ENCODE measurements around the gene ZC3H12D. TPM values are rescaled to one million over a fixed set of nuclear protein-coding genes. Genes with fewer than 3 reads are reported as not detected.
A peak's percentile ranks its signal among the peaks of the same experiment; 100 is the strongest.

Gene ZC3H12D
- total and polyA plus RNA-seq, 2 of the 13 experiments (the other 11 are each of a cell fraction or from before 2014, with no cell fraction given), result 1.2 to 2.7 TPM

- TF ChIP-seq GMEB1 (CRISPR knock-in tag; IDR thresholded peaks at IDR 0.05; ENCODE audit: borderline replicate concordance) (0 out of 2 replicates have a peak, but pooled peaks have one; percentile 14), ZSCAN21 (CRISPR knock-in tag; IDR thresholded peaks at IDR 0.05; ENCODE audit: borderline replicate concordance) (peak; percentile 52; the same call in 1 of the 2 replicates), ZNF275 (CRISPR knock-in tag; IDR thresholded peaks at IDR 0.05; ENCODE audit: borderline replicate concordance) (no peak), SP5 (CRISPR knock-in tag; IDR thresholded peaks at IDR 0.05; ENCODE audit: borderline replicate concordance, low read depth) (peak; percentile 38; the same call in 1 of the 2 replicates), PHF5A (CRISPR knock-in tag; IDR thresholded peaks at IDR 0.05; ENCODE audit: low read depth, unreplicated experiment) (no peak), MATR3 (CRISPR knock-in tag; IDR thresholded peaks at IDR 0.05) (no peak), PAXIP1 (CRISPR knock-in tag; conservative IDR thresholded peaks at IDR 0.05) (peak; percentile 20; the same call in 1 of the 2 replicates), ZNF230 (CRISPR knock-in tag; IDR thresholded peaks at IDR 0.05) (no peak), ZNF383 (CRISPR knock-in tag; IDR thresholded peaks at IDR 0.05; ENCODE audit: borderline replicate concordance) (0 out of 2 replicates have a peak, but pooled peaks have one; percentile 30), DRAP1 (CRISPR knock-in tag; IDR thresholded peaks at IDR 0.05) (peak; percentile 24; the same call in 1 of the 2 replicates), SNAPC5 (CRISPR knock-in tag; IDR thresholded peaks at IDR 0.05; ENCODE audit: borderline replicate concordance) (peak; percentile 69; the same call in 1 of the 2 replicates), HOXA7 (CRISPR knock-in tag; IDR thresholded peaks at IDR 0.05) (no peak), ELK4 (CRISPR knock-in tag; IDR thresholded peaks at IDR 0.05; ENCODE audit: borderline replicate concordance) (no peak), KDM4B (CRISPR knock-in tag; IDR thresholded peaks at IDR 0.05) (0 out of 2 replicates have a peak, but pooled peaks have one; percentile 63), NFKB2 (CRISPR knock-in tag; IDR thresholded peaks at IDR 0.05; ENCODE audit: borderline replicate concordance) (peak; percentile 52; the same call in 1 of the 2 replicates), ZNF782 (CRISPR knock-in tag; IDR thresholded peaks at IDR 0.05; ENCODE audit: borderline replicate concordance) (no peak), KDM3A (CRISPR knock-in tag; IDR thresholded peaks at IDR 0.05; ENCODE audit: low read depth) (peak; percentile 60; the same call in 1 of the 2 replicates), AHR (CRISPR knock-in tag; IDR thresholded peaks at IDR 0.05) (peak; percentile 83; the same call in 1 of the 2 replicates), ZFP90 (CRISPR knock-in tag; IDR thresholded peaks at IDR 0.05; ENCODE audit: borderline replicate concordance) (0 out of 2 replicates have a peak, but pooled peaks have one; percentile 36)
Observed at GRCh38 chr6:149431905-149432775, 52.7 kb downstream of the ZC3H12D start (continued).

Data from HepG2 (cell line).